ENCODE results near the gene CRELD2. TPM values are rescaled to one million over a fixed set of nuclear protein-coding genes. Genes with fewer than 3 reads are reported as not detected.
A peak's percentile ranks its signal among the peaks of the same experiment; 100 is the strongest.

Gene CRELD2
- total and polyA plus RNA-seq, 2 of the 13 experiments (the other 11 are each of a cell fraction or from before 2014, with no cell fraction given), result 17.2 to 44.7 TPM

- DNase-seq (ENCODE audit: low spot score), result no peak
- Histone ChIP-seq H2AFZ (ENCODE audit: low read length) (no peak overlapping the region), H3K4me2 (ENCODE audit: low read depth, low read length) (peak overlapping the region; percentile 81), H3K9ac (ENCODE audit: insufficient read depth, low read depth, low read length) (peak overlapping the region; percentile 78), H4K20me1 (ENCODE audit: insufficient read depth, low read length) (no peaks in the 10 kb centered on the region), H3K27ac (ENCODE audit: extremely low read length, insufficient read depth, low read length) (no peak overlapping the region), H3K9me3 (ENCODE audit: low read length) (no peaks in the 10 kb centered on the region), H3K36me3 (replicated peaks in 1 of 2; ENCODE audit: control insufficient read depth in 1 of 2, insufficient read depth in 2 of 2, low read length in 2 of 2) (no peaks in the 10 kb centered on the region), H3K79me2 (ENCODE audit: insufficient read depth, low read length) (no peaks in the 10 kb centered on the region), H3K4me3 (replicated peaks in 1 of 3; ENCODE audit: insufficient read depth in 1 of 3, low read depth in 2 of 3, low read length in 3 of 3) (peak overlapping the region in 1 of 3 experiments; percentile 77; a peak in 1 of 6 replicates), H3K4me1 (ENCODE audit: insufficient read depth, low read length) (peaks cover 95% of the 10 kb centered on the region), H3K27me3 (ENCODE audit: control insufficient read depth in 1 of 2, insufficient read depth in 2 of 2, low read length in 2 of 2) (no peaks in the 10 kb centered on the region)
- in situ Hi-C loops (cut with HindIII; ENCODE audit: extremely low pct_ligation_motif_present, low pct_unique_long_range_greater_than_20kb), result no loop called here
- CTCF ChIA-PET (ENCODE audit: low intra/inter-chr PET ratio, low total read pairs), result no interaction called here
- ATAC-seq, result no peak
- POLR2A ChIA-PET, result interaction anchor here (3.0 to 18.6 kb wide), 3 partner anchors 10 to 19 kb away, joined by 22 to 722 read pairs (median 283); partner anchors contain the start of gene PIM3
- intact Hi-C loops (cut with micrococcal nuclease; ENCODE audit: unreplicated experiment), result loop anchor here (2.0 kb wide), 1 partner anchor 23 kb away; no protein-coding TSS in a partner anchor
- 53% methylated on average over 3 of the region's 18 CpGs for WGBS (ENCODE audit: low lambda C conversion rate)
- BruUV-seq (replicated peaks), result no TSS peak
- no peak for FAIRE-seq
- TF ChIP-seq ZNF687 (CRISPR knock-in tag; IDR thresholded peaks at IDR 0.05) (peak; percentile 37), RXRA (CRISPR knock-in tag; IDR thresholded peaks at IDR 0.05) (no peak), SP5 (CRISPR knock-in tag; IDR thresholded peaks at IDR 0.05; ENCODE audit: borderline replicate concordance, low read depth) (no peak), HIVEP1 (CRISPR knock-in tag; IDR thresholded peaks at IDR 0.05) (no peak), ZNF207 (IDR thresholded peaks at IDR 0.05; ENCODE audit: borderline replicate concordance) (no peak), BORCS8-MEF2B (CRISPR knock-in tag; IDR thresholded peaks at IDR 0.05) (no peak), SRF (IDR thresholded peaks at IDR 0.05; ENCODE audit: low read depth, low read length) (peak; percentile 72), PAX8 (CRISPR knock-in tag; IDR thresholded peaks at IDR 0.05; ENCODE audit: borderline replicate concordance) (no peak), SIN3B (IDR thresholded peaks at IDR 0.05; ENCODE audit: low read length) (no peak), KDM3A (CRISPR knock-in tag; IDR thresholded peaks at IDR 0.05; ENCODE audit: low read depth) (no peak), AFF4 (CRISPR knock-in tag; IDR thresholded peaks at IDR 0.05) (no peak), ZNF75D (CRISPR knock-in tag; IDR thresholded peaks at IDR 0.05; ENCODE audit: borderline replicate concordance) (no peak), GLI4 (CRISPR knock-in tag; IDR thresholded peaks at IDR 0.05; ENCODE audit: borderline replicate concordance) (no peak), FOXA3 (CRISPR knock-in tag; IDR thresholded peaks at IDR 0.05) (no peak), ZNF747 (CRISPR knock-in tag; IDR thresholded peaks at IDR 0.05; ENCODE audit: borderline replicate concordance) (no peak)
- TF ChIP-seq, protein P1, sequence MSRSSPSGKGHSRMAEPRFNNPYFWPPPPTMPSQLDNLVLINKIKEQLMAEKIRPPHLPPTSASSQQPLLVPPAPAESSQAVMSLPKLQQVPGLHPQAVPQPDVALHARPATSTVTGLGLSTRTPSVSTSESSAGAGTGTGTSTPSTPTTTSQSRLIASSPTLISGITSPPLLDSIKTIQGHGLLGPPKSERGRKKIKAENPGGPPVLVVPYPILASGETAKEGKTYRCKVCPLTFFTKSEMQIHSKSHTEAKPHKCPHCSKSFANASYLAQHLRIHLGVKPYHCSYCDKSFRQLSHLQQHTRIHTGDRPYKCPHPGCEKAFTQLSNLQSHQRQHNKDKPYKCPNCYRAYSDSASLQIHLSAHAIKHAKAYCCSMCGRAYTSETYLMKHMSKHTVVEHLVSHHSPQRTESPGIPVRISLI (CRISPR knock-in tag; IDR thresholded peaks at IDR 0.05; ENCODE audit: borderline replicate concordance), result no peak
Observed at GRCh38 chr22:49953680-49954344, 35.4 kb downstream of the CRELD2 start.

All from HepG2 (cell line).